Ramos (cell line): ENCODE results near the gene GOLGA3.
"Not testable (repeated sequence)": the region's sequence is repeated elsewhere in the genome, so short reads cannot be mapped to it uniquely, and the experiment has no call there.

Source experiments
- in situ Hi-C: fragments of 300-500 bp; cut with MboI; formaldehyde crosslinking; loops from one replicate; pipeline ENCODE4 v1.14.3; 2022; ENCODE audit warnings: low sequenced_read_pairs; ENCODE audit not compliant: unreplicated experiment

Gene GOLGA3

DNA sequence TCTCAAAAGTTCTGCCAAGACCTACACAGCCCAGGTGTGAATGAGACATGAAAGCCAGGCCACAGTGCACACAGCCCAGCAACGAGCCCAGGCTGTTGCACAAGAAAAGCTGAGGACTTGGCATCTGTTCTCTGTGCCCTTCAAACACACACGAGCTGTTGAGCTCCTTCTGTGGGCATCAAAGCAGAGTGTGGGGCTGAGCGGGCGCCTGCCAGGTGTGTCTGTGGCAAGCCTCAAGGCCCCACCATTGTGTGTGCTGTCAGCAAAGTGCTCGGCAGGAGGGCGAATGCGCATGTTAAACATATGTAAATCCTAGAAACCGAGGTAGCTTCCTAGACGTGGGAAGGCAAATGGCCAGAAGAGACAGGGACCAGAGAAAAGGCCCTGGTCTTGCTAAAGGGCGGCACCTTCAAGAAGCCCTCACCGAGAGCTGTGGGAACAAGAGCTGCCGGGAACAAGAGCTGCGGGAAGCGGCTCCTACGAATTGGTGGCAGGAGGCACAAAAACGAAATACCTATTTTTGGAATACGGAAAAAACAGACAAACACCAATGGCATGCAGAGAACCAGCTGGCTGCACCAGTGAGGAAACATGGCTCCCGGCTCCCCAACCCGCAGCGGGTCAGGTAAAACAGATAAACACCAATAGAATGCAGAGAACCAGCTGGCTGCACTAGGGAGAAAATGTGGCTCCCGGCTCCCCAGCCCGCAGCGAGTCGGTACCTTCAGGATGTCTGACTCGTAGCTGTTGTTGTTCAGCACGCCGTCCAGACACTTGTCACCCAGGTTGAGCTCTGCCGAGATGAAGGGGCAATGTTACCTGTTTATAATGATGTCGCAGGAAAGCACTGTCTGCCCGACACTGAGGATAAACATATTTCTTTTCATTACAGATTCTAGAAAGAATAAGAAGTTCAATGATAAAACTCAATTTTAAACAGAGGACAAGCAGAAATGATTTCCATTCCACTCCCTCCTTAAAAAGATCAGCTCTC lies 19.0 kb upstream of the GOLGA3 start:
- in situ Hi-C loops = no loop called here

DNA sequence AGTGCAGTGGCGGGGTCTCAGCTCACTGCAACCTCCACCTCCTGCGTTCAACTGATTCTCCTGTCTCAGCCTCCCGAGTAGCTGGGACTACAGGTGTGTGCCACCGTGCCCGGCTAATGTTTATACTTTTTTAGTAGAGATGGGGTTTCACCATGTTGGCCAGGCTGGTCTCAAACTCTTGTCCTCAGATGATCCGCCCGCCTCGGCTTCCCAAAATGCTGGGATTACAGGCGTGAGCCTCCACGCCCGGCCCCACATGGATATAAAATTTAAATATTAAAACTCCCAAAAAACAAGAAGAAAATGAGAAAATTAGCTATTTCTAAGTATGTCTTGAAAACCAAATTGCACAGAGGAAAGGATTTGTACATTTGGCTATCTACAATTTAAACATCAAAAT lies 16.0 kb upstream of the GOLGA3 start:
- in situ Hi-C loops = not testable (repeated sequence)

DNA sequence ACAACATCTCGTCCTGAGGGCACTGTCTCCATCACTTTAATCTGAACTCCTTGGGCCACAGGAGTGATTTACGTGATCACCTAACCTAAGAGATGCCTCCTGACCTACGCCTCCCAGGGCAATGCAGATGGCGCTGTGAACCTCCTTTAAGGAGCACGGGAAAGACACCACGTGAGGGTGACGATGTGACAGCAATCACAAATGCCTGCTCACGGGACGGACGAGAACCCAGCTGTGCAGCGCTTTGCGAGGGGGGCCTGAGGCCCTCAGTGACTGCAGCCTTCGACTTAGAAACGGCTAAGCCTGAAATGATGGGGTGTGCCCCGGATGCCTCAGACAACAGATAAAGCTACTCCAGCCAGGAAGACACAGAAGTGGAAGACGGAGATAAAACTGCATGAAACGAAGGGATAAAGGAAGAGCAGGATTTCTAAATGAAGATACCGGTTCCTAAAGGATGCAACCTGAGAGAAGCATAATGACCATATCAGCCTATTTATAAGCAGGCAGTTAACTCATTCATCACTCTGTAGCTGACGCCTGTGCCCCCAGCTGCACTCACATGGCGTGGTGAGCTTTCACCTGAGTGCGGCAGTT lies 13.9 kb upstream of the GOLGA3 start:
- in situ Hi-C loops = no loop called here

DNA sequence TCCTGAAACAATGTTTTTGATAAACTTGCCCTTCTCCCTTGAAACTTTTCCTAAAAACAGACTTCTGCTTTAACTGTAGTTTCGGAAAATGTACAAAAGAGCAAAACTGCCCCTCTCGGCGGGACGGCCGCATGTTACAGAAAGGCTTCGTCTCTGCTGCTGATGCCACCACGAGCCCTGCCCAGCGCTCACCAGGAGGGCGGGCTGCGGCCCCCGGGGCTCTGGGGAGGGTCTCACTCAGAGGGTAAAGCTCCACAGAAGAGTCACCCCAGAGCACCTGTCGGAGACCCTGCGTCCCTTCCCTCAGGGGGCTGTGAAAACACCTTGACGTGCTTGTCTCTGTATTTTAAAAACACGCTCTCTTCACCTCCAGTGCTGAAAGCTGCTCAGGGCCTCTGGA lies 12.5 kb upstream of the GOLGA3 start:
- in situ Hi-C loops = no loop called here

DNA sequence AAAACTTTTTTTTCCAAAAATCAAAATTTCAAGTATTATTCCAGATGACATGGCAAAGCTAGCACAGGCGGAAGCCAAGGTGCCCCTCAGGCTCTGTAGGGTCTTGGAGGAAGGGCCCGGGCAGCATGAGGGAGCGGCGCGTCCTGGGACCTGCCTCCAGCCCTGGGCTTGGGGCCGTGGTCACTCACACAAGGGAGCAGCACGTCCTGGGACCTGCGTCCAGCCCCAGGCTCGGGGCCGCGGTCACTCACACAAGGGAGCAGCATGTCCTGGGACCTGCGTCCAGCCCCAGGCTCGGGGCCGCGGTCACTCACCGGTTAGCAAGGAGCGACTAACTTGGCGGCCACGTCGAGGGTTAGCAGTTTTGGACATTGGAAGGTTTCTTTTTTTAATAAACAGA lies 11.9 kb upstream of the GOLGA3 start:
- in situ Hi-C loops = no loop called here

DNA sequence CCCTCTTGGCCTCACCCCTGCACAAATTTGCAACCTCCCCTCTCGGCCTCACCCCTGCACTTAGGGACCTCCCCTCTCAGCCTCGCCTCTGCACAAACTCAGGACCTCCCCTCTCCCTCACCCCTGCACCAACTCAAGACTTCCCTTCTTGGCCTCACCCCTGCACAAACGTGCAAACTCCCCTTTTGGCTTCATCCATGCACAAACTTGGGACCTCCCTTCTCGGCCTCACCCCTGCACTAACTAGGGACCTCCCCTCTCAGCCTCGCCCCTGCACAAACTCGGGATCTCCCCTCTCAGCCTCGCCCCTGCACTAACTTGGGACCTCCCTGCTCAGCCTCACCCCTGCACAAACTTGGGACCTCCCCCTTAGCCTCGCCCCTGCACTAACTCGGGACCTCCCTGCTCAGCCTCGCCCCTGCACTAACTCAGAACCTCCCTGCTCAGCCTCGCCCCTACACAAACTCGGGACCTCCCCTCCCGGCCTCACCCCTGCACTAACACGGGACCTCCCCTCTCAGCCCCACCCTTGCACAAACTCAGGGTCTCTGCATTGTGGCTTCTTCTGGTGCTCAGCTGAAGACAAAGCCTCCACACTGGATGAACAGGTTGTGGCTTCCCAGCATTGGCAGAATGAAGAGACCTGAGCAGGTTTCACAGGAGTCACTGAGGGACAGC lies 11.0 kb upstream of the GOLGA3 start:
- in situ Hi-C loops = no loop called here

DNA sequence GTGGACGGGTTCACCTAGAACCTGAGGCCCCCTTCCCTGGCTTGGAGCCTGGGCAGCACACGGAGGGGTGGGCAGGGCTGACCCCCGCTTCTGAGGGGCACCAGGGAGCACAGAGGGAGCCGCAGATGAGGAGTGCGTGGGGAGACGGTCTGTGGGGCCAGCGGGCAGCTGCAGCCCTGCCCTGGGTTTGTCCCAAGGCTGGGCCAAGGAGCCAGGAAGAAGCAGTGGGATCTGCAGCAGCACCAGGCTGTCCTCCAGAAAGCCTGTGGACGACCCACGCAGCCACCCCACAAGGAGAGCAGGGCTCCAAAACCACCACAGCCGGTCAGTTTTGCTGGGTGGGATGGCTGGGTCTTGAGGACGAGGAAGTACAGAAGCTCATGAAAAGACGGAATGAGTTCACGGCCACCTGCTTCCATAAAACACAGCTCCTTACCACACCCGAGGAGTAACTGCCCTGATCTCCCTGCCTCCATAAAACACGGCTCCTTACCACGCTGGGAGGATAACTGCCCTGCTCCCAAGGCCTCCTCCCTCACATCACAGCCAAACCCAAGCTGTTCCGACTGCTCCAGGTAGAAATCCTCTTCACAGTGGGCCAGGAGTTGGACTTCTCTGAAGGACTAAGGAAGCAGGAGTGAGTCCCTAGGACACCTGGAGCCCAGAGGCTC lies 9.9 kb upstream of the GOLGA3 start:
- in situ Hi-C loops = no loop called here

DNA sequence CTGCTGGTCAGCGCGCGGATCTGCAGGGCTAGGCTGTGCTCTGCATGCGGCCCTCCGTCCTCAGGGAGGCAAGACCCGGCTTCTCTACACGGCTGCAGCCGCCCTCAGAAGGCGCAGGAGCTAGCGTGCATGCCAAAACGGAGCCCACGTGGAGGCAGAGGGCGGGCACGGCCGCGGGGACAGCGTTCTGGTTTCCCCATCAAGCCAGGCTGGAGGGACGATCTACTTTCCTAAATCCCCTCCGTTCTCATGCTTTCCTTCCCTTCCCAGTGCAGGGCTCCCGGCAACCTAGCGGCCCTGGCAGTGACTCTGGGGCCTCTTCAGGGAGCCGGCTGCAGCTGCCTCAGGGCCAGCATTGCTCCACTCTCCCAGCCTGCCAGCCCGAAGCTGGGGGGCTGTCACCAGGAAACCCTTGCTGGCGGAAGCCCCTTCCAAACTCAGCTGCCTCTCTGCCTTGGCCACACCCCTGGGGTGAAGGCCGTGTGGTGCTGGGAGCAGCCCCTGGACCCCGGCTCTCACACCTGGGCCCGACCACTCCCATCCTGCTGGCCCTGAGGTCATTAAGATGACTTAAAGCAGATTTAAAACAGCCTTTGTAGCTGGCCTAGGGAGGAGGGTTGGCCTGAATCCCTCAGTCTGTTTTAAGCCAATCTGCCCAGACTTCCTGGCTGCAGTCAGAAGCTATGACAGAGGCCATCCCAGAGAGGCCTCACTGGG lies 9.2 kb upstream of the GOLGA3 start:
- in situ Hi-C loops = no loop called here

DNA sequence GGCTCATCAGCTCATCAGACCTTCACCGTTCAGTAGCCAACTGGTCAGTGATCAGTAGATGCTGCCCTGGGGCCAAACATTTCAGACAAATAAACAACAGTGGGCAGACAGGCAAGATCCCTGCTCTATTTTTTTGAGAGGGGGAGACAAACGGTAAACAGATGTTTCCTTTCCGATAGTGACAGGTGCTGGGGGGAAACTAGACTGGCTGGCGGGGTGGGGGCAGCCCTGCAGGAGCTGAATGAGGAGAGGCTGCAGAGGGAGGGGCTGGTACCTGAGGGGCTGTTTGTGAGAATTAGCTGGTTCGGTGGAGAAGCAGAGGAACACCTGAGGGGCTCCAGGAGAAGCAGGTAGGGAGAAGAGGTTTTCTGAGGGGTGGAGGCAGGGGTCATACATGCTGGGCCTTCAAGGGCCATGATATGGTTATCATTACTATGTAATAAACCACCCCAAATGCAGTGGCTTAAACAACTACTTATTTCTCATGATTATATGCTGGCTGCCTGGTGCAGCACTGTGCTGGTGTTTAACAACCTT lies 8.2 kb upstream of the GOLGA3 start:
- in situ Hi-C loops = no loop called here

DNA sequence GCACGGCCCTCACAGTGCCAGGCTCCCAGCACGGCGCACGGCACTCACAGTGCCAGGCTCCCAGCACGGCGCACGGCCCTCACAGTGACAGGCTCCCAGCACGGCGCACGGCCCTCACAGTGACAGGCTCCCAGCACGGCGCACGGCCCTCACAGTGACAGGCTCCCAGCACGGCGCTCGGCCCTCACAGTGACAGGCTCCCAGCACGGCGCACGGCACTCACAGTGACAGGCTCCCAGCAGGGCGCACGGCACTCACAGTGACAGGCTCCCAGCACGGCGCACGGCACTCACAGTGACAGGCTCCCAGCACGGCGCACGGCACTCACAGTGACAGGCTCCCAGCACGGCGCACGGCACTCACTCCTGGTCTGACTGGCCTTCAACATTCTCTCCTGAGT lies 7.6 kb upstream of the GOLGA3 start:
- in situ Hi-C loops = not testable (repeated sequence)

DNA sequence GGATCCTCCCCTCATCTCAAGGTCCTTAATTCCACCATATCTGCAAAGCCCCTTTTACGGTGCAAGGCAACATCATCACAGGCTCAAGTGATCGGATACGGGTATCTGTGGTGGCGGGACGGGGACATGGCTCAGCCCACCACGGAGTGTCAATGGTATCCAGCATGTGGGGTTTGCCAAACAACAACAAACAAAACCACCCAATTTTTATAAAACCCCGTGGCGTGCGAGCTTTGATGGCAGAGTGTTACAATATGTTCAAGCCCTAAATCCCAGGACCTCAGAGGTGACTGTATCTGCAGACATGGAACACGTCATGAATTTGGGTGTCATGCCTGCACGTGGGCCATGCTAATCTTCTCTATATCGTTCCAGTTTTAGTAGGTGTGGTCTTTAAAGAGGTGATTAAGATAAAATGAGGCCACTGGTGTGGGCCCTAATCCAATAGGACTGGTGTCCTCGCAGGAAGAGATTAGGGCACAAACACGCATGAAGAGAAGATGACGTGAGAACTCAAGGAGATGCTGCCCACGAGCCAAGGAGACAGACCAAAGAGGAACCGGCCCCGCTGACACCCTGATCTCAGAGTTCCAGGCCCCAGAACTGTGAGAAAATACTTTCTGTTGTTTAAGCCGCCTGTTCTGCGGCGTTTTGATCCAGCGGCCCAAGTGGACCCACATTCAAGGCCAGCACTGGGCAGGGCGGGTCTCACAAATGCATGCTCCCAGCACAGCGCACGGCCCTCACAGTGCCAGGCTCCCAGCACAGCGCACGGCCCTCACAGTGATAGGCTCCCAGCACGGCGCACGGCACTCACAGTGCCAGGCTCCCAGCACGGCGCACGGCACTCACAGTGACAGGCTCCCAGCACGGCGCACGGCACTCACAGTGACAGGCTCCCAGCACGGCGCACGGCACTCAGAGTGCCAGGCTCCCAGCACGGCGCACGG lies 6.7 kb upstream of the GOLGA3 start:
- in situ Hi-C loops = no loop called here

DNA sequence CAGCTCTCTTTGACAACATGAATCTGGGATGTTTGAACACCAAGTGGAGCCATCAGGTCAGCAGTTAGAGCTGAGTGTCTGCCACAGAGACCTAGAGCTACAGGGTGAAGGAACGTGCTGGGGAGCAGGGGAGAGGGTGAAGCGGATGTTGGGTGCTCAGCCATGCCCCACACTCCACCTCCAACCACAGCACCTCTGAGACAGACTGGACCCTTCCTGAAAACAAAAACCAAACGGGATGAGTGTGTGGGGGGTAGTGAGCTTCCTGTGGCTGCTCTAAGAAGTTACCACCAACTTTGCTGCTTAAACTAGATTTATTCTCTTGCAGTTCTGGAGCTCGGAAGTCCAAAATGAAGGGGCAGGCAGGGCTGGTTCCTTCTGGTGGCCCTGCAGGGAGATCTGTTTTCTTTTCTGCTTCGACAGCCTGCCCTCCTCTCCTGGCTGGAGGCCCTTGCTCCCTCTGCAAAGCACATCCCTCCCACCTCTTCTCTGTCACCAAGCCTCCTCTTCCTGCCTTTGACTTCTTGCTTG lies 5.6 kb upstream of the GOLGA3 start:
- in situ Hi-C loops = no loop called here

DNA sequence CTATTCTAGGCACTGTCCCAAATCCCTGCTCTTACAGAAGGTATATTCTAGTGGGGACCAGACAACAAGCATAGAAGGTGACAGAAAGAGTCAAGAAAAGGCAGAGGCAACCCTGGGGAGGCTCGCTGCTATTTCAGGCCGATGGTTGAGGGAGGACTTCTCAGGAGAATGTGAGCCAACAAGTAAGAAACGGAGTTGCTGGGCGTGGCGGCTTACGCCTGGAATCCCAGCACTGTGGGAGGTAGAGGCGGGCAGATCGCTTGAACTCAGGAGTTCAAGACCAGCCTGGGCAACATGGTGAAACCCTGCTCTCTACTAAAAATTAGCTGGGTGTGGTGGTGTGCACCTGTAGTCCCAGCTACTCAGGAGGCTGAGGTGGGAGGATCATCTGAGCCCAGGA lies 4.7 kb upstream of the GOLGA3 start:
- in situ Hi-C loops = no loop called here

DNA sequence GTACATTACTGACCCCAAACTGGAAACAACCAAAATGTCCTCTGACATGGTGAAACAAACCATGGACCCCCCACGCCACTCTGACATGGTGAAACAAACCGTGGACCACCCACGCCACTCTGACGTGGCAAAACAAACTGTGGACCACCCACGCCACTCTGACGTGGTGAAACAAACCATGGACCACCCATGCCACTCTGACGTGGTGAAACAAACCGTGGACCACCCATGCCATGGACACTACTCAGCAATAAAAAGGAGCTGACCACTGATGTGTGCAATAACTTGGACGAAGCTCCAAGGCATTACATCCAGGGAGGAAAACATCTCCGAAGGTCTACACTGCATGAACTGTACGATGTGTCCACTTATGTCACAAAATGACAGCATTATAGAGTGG lies 3.1 kb upstream of the GOLGA3 start:
- in situ Hi-C loops = no loop called here

DNA sequence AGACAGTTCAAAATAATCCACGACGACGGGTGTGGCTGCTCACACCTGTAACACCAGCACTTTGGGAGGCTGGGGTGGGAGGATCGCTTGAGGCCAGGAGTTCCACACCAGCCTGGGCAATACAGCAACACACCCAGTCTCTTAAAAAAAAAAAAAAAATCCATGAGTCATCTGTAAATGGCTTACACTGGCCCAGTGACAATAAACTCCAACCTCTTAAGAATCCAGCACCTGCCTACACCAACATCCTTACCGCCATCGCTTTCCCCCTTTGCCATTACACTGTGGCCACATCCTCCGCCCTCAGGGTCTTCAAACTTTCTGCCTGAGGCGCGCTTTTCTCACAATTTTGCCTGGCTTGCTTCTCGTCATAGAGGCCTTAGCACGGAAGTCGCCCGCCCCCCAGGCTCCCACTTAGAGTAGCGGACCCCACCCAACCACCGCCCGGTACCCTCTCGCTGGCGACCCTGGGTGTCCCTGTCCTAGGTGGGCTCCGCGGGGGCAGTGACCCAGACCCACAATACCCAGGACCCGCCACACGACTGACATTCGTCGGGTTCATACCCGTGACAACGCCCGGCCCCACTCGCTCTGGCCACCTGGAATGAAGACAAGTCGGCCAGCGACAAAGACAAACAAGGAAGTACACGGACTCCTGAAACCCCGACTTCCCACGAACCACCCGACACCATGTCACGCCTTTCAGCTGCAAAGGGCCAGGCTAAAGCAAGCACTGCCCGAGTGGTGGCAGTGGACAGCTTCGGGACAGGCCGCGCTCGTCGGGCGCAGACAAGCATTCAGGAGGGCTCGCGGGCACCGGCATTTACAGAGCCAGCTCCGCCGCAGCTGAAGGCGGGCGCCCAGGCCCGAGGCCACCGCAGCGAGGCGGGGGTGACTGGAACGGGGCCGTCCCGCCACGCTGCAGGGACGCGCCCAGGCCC lies 636 bp downstream of the GOLGA3 start:
- in situ Hi-C loops = no loop called here

DNA sequence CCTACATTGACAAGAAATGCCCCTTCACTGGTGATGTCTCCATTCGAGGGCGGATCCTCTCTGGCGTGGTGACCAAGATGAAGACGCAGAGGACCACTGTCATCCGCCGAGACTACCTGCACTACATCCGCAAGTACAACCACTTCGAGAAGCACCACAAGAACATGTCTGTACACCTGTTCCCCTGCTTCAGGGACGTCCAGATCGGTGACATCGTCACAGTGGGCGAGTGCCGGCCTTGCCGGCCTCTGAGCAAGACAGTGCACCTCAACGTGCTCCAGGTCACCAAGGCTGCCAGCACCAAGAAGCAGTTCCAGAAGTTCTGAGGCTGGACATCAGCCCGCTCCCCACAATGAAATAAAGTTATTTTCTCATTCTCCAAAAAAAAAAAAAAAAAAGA lies 2.8 kb downstream of the GOLGA3 start:
- in situ Hi-C loops = no loop called here

DNA sequence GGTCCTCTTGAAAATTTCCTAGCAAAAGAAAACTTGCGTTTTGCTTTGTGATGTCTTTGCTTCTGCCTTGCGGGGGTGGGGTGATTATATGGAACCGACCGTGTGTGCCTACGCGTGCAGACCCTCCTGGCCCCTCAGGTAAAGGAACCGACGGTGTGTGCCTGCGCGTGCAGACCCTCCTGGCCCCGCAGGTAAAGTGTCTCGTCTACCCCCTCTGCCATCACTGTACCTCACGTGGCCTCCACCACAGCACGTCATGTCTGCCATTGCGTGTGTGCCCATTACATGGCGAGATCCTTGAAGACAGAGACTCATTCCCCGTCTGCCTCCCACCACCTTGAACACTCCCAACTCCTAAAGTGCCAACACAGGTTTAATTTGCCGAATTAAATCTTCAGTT lies 3.6 kb downstream of the GOLGA3 start:
- in situ Hi-C loops = no loop called here
